Measurements from ENCODE around the gene CNTN5. TPM values are rescaled to one million over a fixed set of nuclear protein-coding genes. Genes with fewer than 3 reads are reported as not detected.

Gene CNTN5
- total RNA-seq, 1 experiment from 2014 or later = not detected

- Mint-ChIP-seq H3K4me3 (ENCODE audit: unreplicated experiment) (no peak overlapping the region), H3K9me3 (ENCODE audit: unreplicated experiment) (no peaks in the 10 kb centered on the region), H3K36me3 (ENCODE audit: insufficient read depth, unreplicated experiment) (no peaks in the 10 kb centered on the region), H3K27ac (ENCODE audit: low read depth, unreplicated experiment) (no peak overlapping the region), H3K27me3 (ENCODE audit: insufficient read depth, unreplicated experiment) (no peaks in the 10 kb centered on the region), H3K4me1 (ENCODE audit: insufficient read depth, unreplicated experiment) (no peaks in the 10 kb centered on the region)
- ChIA-PET CTCF (no interaction called here), POLR2A (interaction anchor here (0.7 to 1.3 kb wide), 2 partner anchors 14 to 396 kb away, joined by 3 to 5 read pairs; no protein-coding TSS in a partner anchor)
- no peak for DNase-seq (ENCODE audit: unreplicated experiment)
- intact Hi-C loops (cut with micrococcal nuclease) = no loop called here
- TF ChIP-seq CTCF (IDR thresholded peaks at IDR 0.05; ENCODE audit: unreplicated experiment) = no peak
- no TSS peak for BruUV-seq (replicated peaks)
These were observed 1162.2 kb downstream of the CNTN5 start for GRCh38 chr11:100182927-100183326.

- intact Hi-C loops (cut with micrococcal nuclease) = no loop called here
- H3K36me3 Mint-ChIP-seq (ENCODE audit: insufficient read depth, unreplicated experiment) = no peaks in the 10 kb centered on the region
- no peaks in the 10 kb centered on the region for H3K27me3 Mint-ChIP-seq (ENCODE audit: insufficient read depth, unreplicated experiment)
- H3K27ac Mint-ChIP-seq (ENCODE audit: low read depth, unreplicated experiment) = no peak overlapping the region
- BruUV-seq (replicated peaks) = no TSS peak
- no peak for DNase-seq (ENCODE audit: unreplicated experiment)
- ChIA-PET CTCF (no interaction called here), POLR2A (no interaction called here)
- H3K4me3 Mint-ChIP-seq (ENCODE audit: unreplicated experiment) = no peak overlapping the region
- H3K9me3 Mint-ChIP-seq (ENCODE audit: unreplicated experiment) = no peaks in the 10 kb centered on the region
- no peaks in the 10 kb centered on the region for H3K4me1 Mint-ChIP-seq (ENCODE audit: insufficient read depth, unreplicated experiment)
- TF ChIP-seq CTCF (IDR thresholded peaks at IDR 0.05; ENCODE audit: unreplicated experiment) = no peak
These were observed 1164.8 kb downstream of the CNTN5 start for GRCh38 chr11:100185588-100185987.

- Mint-ChIP-seq H3K9me3 (ENCODE audit: unreplicated experiment) (no peaks in the 10 kb centered on the region), H3K27ac (ENCODE audit: low read depth, unreplicated experiment) (no peak overlapping the region), H3K4me3 (ENCODE audit: unreplicated experiment) (no peak overlapping the region), H3K36me3 (ENCODE audit: insufficient read depth, unreplicated experiment) (no peaks in the 10 kb centered on the region), H3K27me3 (ENCODE audit: insufficient read depth, unreplicated experiment) (peaks cover 8% of the 10 kb centered on the region), H3K4me1 (ENCODE audit: insufficient read depth, unreplicated experiment) (no peaks in the 10 kb centered on the region)
- ChIA-PET CTCF (no interaction called here), POLR2A (no interaction called here)
- TF ChIP-seq CTCF (IDR thresholded peaks at IDR 0.05; ENCODE audit: unreplicated experiment) = no peak
- intact Hi-C loops (cut with micrococcal nuclease) = no loop called here
- no TSS peak for BruUV-seq (replicated peaks)
- DNase-seq (ENCODE audit: unreplicated experiment) = no peak
These were observed 1167.5 kb downstream of the CNTN5 start for GRCh38 chr11:100188137-100188783.

GRCh38 chr11:100190395-100190794 lies 1169.6 kb downstream of the CNTN5 start:
- Mint-ChIP-seq H3K4me1 (ENCODE audit: insufficient read depth, unreplicated experiment) (no peaks in the 10 kb centered on the region), H3K9me3 (ENCODE audit: unreplicated experiment) (no peaks in the 10 kb centered on the region), H3K36me3 (ENCODE audit: insufficient read depth, unreplicated experiment) (no peaks in the 10 kb centered on the region), H3K27ac (ENCODE audit: low read depth, unreplicated experiment) (no peak overlapping the region), H3K4me3 (ENCODE audit: unreplicated experiment) (no peak overlapping the region), H3K27me3 (ENCODE audit: insufficient read depth, unreplicated experiment) (peaks cover 15% of the 10 kb centered on the region)
- DNase-seq (ENCODE audit: unreplicated experiment) = no peak
- TF ChIP-seq CTCF (IDR thresholded peaks at IDR 0.05; ENCODE audit: unreplicated experiment) = no peak
- POLR2A ChIA-PET = interaction anchor here (0.6 kb wide), 1 partner anchor 131 kb away, joined by 3 read pairs; no protein-coding TSS in a partner anchor
- CTCF ChIA-PET = no interaction called here
- no TSS peak for BruUV-seq (replicated peaks)
- intact Hi-C loops (cut with micrococcal nuclease) = no loop called here

Data from MCF 10A (cell line).